Astrocyte (in vitro differentiated cells and primary cell): ENCODE data around the gene CTBP1.

ENCODE experiments used
- CTCF ChIP-seq: IDR thresholded peaks from 2 replicates; pipeline ENCODE4 v1.5.1; 2011; ENCODE audit warnings: low read depth, mild to moderate bottlenecking, inconsistent platforms, low read length, moderate library complexity; ENCODE audit not compliant: insufficient read depth
- EZH2 ChIP-seq: IDR thresholded peaks from 2 replicates; pipeline ENCODE4 v1.6.1; 2012; ENCODE audit warnings: mild to moderate bottlenecking, low read length, inconsistent platforms; ENCODE audit not compliant: insufficient read depth

- TF ChIP-seq CTCF (no peak), EZH2 (no peak)
Measured at GRCh38 chr4:1225272-1226143, 23.4 kb downstream of the CTBP1 start.
